ENCODE measurements around the gene PIGU.
"Not testable (repeated sequence)": the region's sequence is repeated elsewhere in the genome, so short reads cannot be mapped to it uniquely, and the experiment has no call there.

PIGU gene

GRCh38 chr20:34529742-34530141 is 147.2 kb downstream of the PIGU start:
- DNase-seq = no peak

- DNase-seq = no peak
Observed at GRCh38 chr20:34528921-34529297, 148.0 kb downstream of the PIGU start.

- DNase-seq = no peak
Observed at GRCh38 chr20:34527016-34527415, 149.9 kb downstream of the PIGU start.

- no peak for DNase-seq
Observed at GRCh38 chr20:34526466-34526865, 150.4 kb downstream of the PIGU start.

GRCh38 chr20:34525709-34526416 is 151.0 kb downstream of the PIGU start:
- DNase-seq = no peak

- DNase-seq = no peak
Observed at GRCh38 chr20:34525342-34525708, 151.6 kb downstream of the PIGU start.

- no peak for DNase-seq
Observed at GRCh38 chr20:34524426-34524825, 152.5 kb downstream of the PIGU start.

GRCh38 chr20:34522969-34523871 is 153.7 kb downstream of the PIGU start:
- peak; percentile 50 for DNase-seq

GRCh38 chr20:34519841-34520240 is 157.1 kb downstream of the PIGU start:
- not testable (repeated sequence) for DNase-seq

- DNase-seq = not testable (repeated sequence)
Observed at GRCh38 chr20:34518863-34519262, 158.0 kb downstream of the PIGU start.

- DNase-seq = no peak
Observed at GRCh38 chr20:34517114-34517505, 159.8 kb downstream of the PIGU start.

- DNase-seq = peak; percentile 95
Observed at GRCh38 chr20:34516247-34517113, 160.4 kb downstream of the PIGU start, which contains the start of gene DYNLRB1. TSS of gene DYNLRB1 (plus strand) at chr20:34516422. CDS start at chr20:34516459, 37 bp downstream.

GRCh38 chr20:34515484-34516246 is 161.2 kb downstream of the PIGU start:
- peak; percentile 77 for DNase-seq

GRCh38 chr20:34514897-34515483 is 161.9 kb downstream of the PIGU start:
- no peak for DNase-seq

- DNase-seq = not testable (repeated sequence)
Observed at GRCh38 chr20:34514034-34514433, 162.9 kb downstream of the PIGU start.

- no peak for DNase-seq
Observed at GRCh38 chr20:34512955-34513419, 163.9 kb downstream of the PIGU start.

- no peak for DNase-seq
Observed at GRCh38 chr20:34512266-34512954, 164.5 kb downstream of the PIGU start.

GRCh38 chr20:34511891-34512265 is 165.0 kb downstream of the PIGU start:
- no peak for DNase-seq

GRCh38 chr20:34510575-34510974 is 166.3 kb downstream of the PIGU start:
- DNase-seq = no peak

Data from stimulated activated CD4-positive, alpha-beta T cell treated with anti-CD3 and anti-CD28 coated beads, Interleukin-1b, Interleukin-23, amount 100 ng/mL, for 48 hours (primary cell).